Activated T-helper 17 cell treated with anti-CD3 and anti-CD28 coated beads, Interleukin-2, amount 50 U/mL, for 72 hours (primary cell): ENCODE measurements around the gene ZNF385B. TPM values are rescaled to one million over a fixed set of nuclear protein-coding genes. Genes with fewer than 3 reads are reported as not detected.

Experiments
- ATAC-seq: fragments of 150-1000 bp; cut with Tn5 transposase; replicated peaks from 2 replicates; pipeline ENCODE4 v1.10.0; 2021; ENCODE audit warnings: mild to moderate bottlenecking, moderate library complexity
- H3K27ac Mint-ChIP-seq: one replicate; pipeline ENCODE4 v1.8.0; 2022; ENCODE audit warnings: mixed read lengths
- H3K27me3 Mint-ChIP-seq: one replicate; pipeline ENCODE4 v1.8.0; 2022; ENCODE audit warnings: mixed read lengths
- H3K36me3 Mint-ChIP-seq: one replicate; pipeline ENCODE4 v1.8.0; 2022; ENCODE audit warnings: low read depth, mild to moderate bottlenecking, mixed read lengths
- H3K4me1 Mint-ChIP-seq: one replicate; pipeline ENCODE4 v1.8.0; 2022; ENCODE audit warnings: mixed read lengths
- H3K4me3 Mint-ChIP-seq: one replicate; pipeline ENCODE4 v1.8.0; 2022; ENCODE audit warnings: mild to moderate bottlenecking, mixed read lengths
- H3K9me3 Mint-ChIP-seq: one replicate; pipeline ENCODE4 v1.8.0; 2022; ENCODE audit warnings: mixed read lengths
- total RNA-seq, 2 donors: library from RNA; stranded (reverse); gene quantifications; one replicate each; pipeline ENCODE4 v1.2.3, GENCODE V29; 2022

Gene ZNF385B
- total RNA-seq, 2 donors from 2014 or later, result not detected

DNA sequence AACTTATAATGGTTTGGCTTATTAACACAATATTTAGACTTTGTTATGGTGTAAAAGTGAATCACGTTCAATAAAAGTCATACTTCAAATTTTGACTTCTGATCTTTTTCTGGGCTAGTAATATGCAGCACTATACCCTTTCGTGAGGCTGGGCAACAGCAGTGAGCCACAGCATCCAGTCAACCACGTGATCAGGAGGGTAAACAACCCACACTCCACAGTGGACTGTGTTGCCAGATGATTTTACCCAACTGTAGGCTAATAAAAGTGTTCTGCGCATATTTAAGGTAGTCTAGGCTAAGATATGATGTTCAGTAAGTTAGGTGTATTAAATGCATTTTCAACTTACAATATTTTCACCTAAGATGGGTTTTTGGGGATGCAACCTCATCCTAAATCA is 148.6 kb downstream of the ZNF385B start:
- peaks cover 7% of the 10 kb centered on the region for H3K9me3 Mint-ChIP-seq
- H3K4me3 Mint-ChIP-seq, result no peak overlapping the region
- H3K4me1 Mint-ChIP-seq, result no peaks in the 10 kb centered on the region
- H3K36me3 Mint-ChIP-seq, result no peaks in the 10 kb centered on the region
- ATAC-seq, result no peak
- H3K27me3 Mint-ChIP-seq, result peaks cover 4% of the 10 kb centered on the region
- H3K27ac Mint-ChIP-seq, result no peak overlapping the region

DNA sequence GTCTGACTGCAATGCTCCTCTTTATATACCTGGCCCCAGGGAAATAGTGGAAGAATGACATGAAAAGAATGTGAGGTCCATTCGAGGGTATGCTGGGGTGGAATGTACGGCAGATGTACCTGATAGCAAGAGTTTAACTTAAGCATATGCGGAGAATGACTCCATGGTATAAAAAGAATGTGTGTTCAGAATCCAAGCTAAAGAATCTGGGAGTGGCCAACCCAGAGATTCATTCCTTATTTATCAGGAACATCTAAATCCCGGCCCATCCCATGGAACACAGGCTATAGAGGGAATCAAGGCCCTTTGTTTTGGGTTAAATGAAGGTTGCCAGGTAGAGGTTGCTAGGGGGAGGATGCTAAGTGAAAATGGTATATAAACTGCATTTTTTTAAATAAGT is 150.0 kb downstream of the ZNF385B start:
- Mint-ChIP-seq H3K4me1 (no peaks in the 10 kb centered on the region), H3K27ac (no peak overlapping the region), H3K9me3 (peaks cover 7% of the 10 kb centered on the region), H3K36me3 (no peaks in the 10 kb centered on the region), H3K4me3 (no peak overlapping the region), H3K27me3 (peaks cover 4% of the 10 kb centered on the region)
- ATAC-seq, result no peak

DNA sequence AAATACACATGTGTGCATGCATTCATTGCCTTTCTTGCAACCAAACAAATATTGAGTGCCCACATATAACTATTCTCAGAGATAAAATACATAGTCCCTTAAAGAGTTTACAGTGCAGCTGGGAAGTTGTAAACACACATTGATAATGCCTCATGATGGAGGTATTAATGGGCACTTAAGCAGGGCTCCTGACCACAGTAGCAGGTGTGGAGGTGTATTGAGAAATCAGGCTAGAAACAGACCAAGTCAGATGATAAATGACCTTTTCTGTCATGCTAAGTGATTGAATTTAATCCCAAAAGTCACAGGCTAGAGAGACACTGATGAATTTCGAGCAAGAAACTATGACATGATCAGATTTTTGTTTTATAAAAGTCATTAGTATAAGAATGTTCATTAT is 157.7 kb downstream of the ZNF385B start:
- Mint-ChIP-seq H3K4me3 (no peak overlapping the region), H3K27ac (no peak overlapping the region), H3K4me1 (no peaks in the 10 kb centered on the region), H3K9me3 (peaks cover 3% of the 10 kb centered on the region), H3K36me3 (no peaks in the 10 kb centered on the region), H3K27me3 (no peaks in the 10 kb centered on the region)
- no peak for ATAC-seq

GRCh38 chr2:179702912-179703311 is 158.5 kb downstream of the ZNF385B start:
- no peaks in the 10 kb centered on the region for H3K36me3 Mint-ChIP-seq
- no peak overlapping the region for H3K4me3 Mint-ChIP-seq
- H3K27ac Mint-ChIP-seq, result no peak overlapping the region
- H3K4me1 Mint-ChIP-seq, result no peaks in the 10 kb centered on the region
- no peaks in the 10 kb centered on the region for H3K27me3 Mint-ChIP-seq
- H3K9me3 Mint-ChIP-seq, result no peaks in the 10 kb centered on the region
- ATAC-seq, result no peak

DNA sequence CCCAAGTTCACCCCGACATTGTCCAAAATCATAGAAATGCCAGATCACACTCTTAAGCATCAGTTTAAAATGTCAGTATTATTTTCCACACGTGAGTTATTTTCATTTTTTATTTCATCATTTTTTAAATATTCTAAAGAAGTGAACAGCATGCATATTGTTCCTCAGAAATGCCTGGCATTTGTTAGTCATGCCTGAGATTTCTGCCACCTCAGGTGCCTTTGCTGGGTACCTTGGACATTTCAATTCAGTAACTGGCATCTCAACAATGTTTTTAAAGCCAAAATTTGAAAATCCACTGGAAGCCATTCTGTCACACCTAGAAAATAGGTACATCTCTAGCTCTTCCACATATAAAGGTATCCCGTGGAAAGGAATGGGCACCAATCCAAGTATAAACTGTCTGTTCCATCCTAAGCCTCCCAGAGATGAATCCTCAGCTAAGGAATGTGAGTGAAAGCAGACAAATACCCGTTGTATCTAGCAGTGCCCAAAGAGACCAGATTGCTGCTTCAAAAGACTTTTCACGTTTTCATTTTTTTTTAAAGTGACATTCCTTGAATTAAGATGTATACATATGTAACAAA is 159.8 kb downstream of the ZNF385B start:
- no peaks in the 10 kb centered on the region for H3K27me3 Mint-ChIP-seq
- H3K4me3 Mint-ChIP-seq, result no peak overlapping the region
- H3K4me1 Mint-ChIP-seq, result no peaks in the 10 kb centered on the region
- H3K36me3 Mint-ChIP-seq, result no peaks in the 10 kb centered on the region
- no peak overlapping the region for H3K27ac Mint-ChIP-seq
- no peak for ATAC-seq
- no peaks in the 10 kb centered on the region for H3K9me3 Mint-ChIP-seq

- no peaks in the 10 kb centered on the region for H3K9me3 Mint-ChIP-seq
- no peak overlapping the region for H3K27ac Mint-ChIP-seq
- peaks cover 6% of the 10 kb centered on the region for H3K27me3 Mint-ChIP-seq
- no peaks in the 10 kb centered on the region for H3K36me3 Mint-ChIP-seq
- ATAC-seq, result no peak
- H3K4me3 Mint-ChIP-seq, result no peak overlapping the region
- H3K4me1 Mint-ChIP-seq, result no peaks in the 10 kb centered on the region
These were observed 165.9 kb downstream of the ZNF385B start for GRCh38 chr2:179695486-179695885.

GRCh38 chr2:179694963-179695362 is 166.4 kb downstream of the ZNF385B start:
- no peaks in the 10 kb centered on the region for H3K36me3 Mint-ChIP-seq
- no peak for ATAC-seq
- H3K27ac Mint-ChIP-seq, result no peak overlapping the region
- no peaks in the 10 kb centered on the region for H3K4me1 Mint-ChIP-seq
- no peaks in the 10 kb centered on the region for H3K9me3 Mint-ChIP-seq
- H3K4me3 Mint-ChIP-seq, result no peak overlapping the region
- peaks cover 8% of the 10 kb centered on the region for H3K27me3 Mint-ChIP-seq

- no peaks in the 10 kb centered on the region for H3K4me1 Mint-ChIP-seq
- no peaks in the 10 kb centered on the region for H3K36me3 Mint-ChIP-seq
- no peak overlapping the region for H3K27ac Mint-ChIP-seq
- H3K27me3 Mint-ChIP-seq, result peaks cover 10% of the 10 kb centered on the region
- H3K4me3 Mint-ChIP-seq, result no peak overlapping the region
- H3K9me3 Mint-ChIP-seq, result no peaks in the 10 kb centered on the region
- ATAC-seq, result no peak
These were observed 168.8 kb downstream of the ZNF385B start for GRCh38 chr2:179692610-179693009.

DNA sequence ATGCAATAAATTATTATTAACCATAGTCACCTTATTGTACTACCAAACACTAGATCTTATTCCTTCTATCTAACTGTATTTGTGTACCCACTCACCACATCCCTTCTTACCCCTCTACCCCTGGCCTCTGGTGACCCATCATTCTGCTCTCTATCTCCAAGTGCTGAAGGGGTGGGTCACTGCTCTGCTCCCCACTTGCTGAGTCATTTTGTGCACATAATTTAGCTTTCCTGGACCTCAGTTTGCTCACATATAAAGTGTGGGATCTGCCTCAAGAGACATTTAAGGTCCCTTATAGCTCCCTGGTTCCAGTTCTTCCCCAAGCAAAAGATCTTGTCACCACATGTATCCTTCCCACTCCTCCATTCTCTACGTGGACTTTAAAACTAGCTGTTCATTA is 169.4 kb downstream of the ZNF385B start:
- H3K4me3 Mint-ChIP-seq, result no peak overlapping the region
- H3K9me3 Mint-ChIP-seq, result no peaks in the 10 kb centered on the region
- no peak for ATAC-seq
- no peaks in the 10 kb centered on the region for H3K4me1 Mint-ChIP-seq
- H3K27ac Mint-ChIP-seq, result no peak overlapping the region
- H3K36me3 Mint-ChIP-seq, result no peaks in the 10 kb centered on the region
- peaks cover 10% of the 10 kb centered on the region for H3K27me3 Mint-ChIP-seq

DNA sequence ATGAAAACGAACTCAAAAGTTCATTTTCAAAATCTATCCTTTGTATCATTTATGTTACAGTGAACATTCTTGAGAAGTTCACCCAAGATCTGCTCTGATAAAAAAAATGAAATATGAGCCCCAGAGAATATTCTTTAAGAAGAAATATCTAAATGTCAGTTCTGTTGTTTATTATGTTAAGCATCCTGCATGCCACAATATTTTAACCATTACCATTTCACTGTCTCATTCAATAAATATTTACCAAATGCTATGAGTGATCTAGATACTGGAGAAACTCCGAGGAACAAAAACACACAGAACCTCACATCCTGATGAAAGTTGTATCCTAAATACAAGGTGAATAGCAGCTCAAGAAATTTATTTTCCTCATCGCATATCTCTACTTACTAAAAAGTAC is 170.2 kb downstream of the ZNF385B start:
- Mint-ChIP-seq H3K27me3 (peaks cover 10% of the 10 kb centered on the region), H3K27ac (no peak overlapping the region), H3K36me3 (no peaks in the 10 kb centered on the region), H3K4me3 (no peak overlapping the region), H3K4me1 (no peaks in the 10 kb centered on the region), H3K9me3 (no peaks in the 10 kb centered on the region)
- no peak for ATAC-seq

DNA sequence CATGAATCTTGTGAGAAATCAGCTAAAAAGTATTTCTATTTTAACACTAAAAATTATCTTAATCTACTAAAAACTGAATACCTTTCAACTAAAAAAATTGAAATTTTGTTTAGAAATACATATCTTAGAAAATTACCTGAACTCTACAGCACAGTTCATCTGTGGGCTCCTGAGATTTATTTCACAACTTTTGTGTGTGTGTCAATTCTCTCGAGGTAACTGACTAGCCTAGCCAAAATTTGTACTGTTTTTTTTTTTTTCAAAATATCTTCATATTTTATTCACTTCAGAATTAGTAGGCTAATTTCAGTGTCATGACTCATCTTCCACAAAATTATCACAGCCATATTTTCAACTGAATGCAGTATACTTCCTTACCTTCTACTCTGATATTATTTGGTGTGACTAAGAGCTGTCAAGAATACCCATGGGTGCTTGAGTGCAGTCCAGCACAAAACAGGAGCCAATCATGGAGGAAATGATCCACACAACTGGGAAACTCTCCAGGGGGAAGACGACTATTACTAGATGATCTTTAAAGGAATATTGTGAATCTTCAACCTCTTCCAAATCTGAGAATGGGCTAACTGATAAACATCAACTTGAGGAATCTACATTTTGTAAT is 174.6 kb downstream of the ZNF385B start:
- Mint-ChIP-seq H3K36me3 (no peaks in the 10 kb centered on the region), H3K27me3 (peaks cover 4% of the 10 kb centered on the region), H3K4me1 (no peaks in the 10 kb centered on the region), H3K27ac (no peak overlapping the region), H3K4me3 (no peak overlapping the region), H3K9me3 (no peaks in the 10 kb centered on the region)
- ATAC-seq, result no peak

DNA sequence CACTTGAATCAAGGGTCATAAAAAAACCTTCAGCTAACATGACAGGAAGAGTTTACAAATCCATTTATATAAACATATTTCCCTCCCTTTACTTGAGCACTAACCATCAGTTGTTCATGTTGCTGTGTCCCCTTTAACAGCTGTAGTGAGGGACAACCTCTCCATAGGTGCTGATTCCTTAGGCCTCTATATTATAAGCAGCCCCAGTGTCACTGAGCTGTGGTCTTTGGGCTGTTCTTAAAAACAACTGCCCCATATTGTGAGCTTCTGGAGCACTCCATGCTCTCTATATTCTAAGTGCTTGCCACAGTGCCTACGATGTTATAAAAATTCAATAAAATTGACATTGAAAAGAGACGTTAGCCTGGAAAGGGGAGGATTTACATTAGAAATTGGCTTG is 175.3 kb downstream of the ZNF385B start:
- H3K4me3 Mint-ChIP-seq, result no peak overlapping the region
- H3K36me3 Mint-ChIP-seq, result no peaks in the 10 kb centered on the region
- ATAC-seq, result no peak
- peaks cover 4% of the 10 kb centered on the region for H3K27me3 Mint-ChIP-seq
- H3K4me1 Mint-ChIP-seq, result no peaks in the 10 kb centered on the region
- no peaks in the 10 kb centered on the region for H3K9me3 Mint-ChIP-seq
- H3K27ac Mint-ChIP-seq, result no peak overlapping the region

GRCh38 chr2:179685146-179685545 is 176.3 kb downstream of the ZNF385B start:
- Mint-ChIP-seq H3K4me1 (no peaks in the 10 kb centered on the region), H3K27me3 (peaks cover 4% of the 10 kb centered on the region), H3K27ac (no peak overlapping the region), H3K4me3 (no peak overlapping the region), H3K36me3 (no peaks in the 10 kb centered on the region), H3K9me3 (no peaks in the 10 kb centered on the region)
- ATAC-seq, result no peak

DNA sequence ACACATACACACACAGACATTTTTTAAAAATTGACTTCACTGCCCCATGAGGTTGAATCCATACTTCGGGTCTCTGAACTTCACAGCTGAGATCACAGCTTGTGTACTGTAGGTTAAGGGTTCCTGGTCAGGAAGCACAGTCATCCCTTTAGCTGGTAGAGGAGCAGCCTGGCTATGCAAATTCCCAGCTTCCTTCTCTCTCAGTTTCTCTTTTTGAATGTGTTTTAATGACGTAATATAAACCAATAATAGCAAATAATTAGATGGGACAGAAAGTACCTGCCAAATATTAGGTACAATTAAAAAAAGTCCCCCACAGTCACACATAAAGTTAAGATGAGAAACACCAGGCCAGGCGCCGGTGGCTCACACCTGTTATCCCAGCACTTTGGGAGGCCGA is 178.7 kb downstream of the ZNF385B start:
- H3K4me3 Mint-ChIP-seq, result no peak overlapping the region
- no peak for ATAC-seq
- no peaks in the 10 kb centered on the region for H3K36me3 Mint-ChIP-seq
- H3K4me1 Mint-ChIP-seq, result no peaks in the 10 kb centered on the region
- H3K27ac Mint-ChIP-seq, result no peak overlapping the region
- H3K27me3 Mint-ChIP-seq, result no peaks in the 10 kb centered on the region
- no peaks in the 10 kb centered on the region for H3K9me3 Mint-ChIP-seq

DNA sequence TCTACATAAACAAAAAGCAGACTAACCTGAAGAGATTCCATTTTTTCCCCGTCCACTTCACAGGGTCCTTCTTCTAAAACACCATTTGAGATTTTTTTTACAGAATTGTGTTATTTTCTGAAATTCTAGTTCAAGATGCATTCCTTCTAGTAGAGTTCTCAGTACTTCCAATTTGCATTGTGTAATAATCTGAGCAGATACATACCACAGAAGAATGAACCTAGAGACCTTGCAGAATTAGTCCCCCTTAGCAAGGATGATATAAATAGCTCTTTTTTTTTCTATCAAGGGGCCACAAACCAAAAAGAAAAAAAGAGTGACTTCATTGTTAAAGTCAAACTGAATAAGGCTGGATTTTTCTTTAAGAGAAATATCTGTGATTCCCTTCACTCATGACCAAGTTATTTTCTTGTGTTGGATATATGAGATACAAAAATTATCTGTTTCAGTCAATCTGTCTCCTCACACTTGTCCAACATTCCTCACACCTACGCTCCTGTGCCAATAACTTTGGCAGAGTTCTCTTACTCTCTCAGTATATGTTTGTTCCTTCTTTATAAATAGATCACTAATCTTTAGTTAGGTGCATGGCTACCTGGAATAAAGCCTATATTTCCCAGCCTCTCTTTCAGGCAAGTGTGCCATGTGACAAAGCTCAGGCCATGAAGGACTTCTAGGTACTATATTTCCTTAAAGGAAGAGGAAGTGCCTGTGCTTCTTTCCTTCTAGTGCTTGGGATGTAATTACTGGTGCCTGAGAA is 183.5 kb downstream of the ZNF385B start:
- no peaks in the 10 kb centered on the region for H3K36me3 Mint-ChIP-seq
- H3K4me3 Mint-ChIP-seq, result no peak overlapping the region
- peaks cover 4% of the 10 kb centered on the region for H3K9me3 Mint-ChIP-seq
- no peak for ATAC-seq
- no peaks in the 10 kb centered on the region for H3K4me1 Mint-ChIP-seq
- H3K27ac Mint-ChIP-seq, result no peak overlapping the region
- peaks cover 7% of the 10 kb centered on the region for H3K27me3 Mint-ChIP-seq
